ENCODE data around the gene NACA2.

NACA2 gene

DNA sequence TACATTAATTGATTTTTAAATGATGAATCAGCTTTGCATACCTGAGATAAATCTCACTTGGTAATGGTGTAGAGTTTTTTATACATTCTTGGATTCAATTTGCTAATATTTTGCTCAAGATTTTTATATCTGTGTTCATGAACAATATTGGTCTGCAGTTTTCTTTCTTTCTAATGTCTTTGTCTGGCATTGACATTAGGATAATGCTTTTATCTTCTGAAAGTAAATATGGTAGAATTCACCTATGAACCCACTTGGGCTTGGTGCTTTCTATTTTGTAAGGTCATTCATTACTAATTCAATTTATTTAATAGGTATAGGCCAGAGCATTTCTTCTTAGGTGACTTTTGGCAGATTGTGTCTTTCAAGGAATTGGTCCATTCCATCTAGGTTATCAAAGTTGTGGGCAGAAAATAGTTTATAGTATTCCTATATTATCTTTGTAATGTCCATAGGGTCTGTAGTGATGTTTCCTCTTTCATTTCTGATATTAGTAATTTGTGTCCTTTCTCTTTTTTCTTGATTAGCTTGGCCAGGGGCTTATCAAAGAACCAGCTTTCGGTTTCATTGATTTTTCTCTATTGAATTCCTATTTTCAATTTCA, 45.6 kb downstream of the NACA2 start:
- no peak for DNase-seq (ENCODE audit: low read depth)

DNA sequence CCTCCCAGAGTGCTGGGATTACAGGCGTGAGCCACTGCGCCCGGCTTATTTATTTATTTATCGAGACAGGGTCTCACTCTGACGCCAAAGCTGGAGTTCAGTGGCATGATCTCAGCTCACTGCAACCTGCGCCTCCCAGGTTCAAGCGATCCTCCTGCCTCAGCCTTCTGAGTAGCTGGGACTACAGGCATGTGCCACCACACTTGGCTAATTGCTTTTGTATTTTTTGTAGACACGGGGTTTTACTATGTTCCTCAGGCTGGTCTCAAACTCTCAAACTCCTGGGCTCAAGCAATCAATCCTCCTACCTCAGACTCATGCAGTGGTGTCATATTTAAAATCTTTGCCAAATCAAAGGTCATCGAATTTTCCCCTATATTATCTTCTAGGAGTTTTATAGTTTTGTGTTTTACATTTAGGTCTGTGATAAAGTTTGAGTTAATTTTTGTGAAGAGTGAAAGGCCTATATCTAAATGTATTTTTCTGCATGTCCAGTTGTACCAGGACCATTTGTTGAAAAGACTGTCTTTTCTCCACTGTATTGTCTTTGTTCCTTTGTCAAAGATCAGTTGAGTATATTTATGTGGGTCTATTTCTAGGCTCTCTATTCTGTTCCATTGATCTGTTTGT, 47.1 kb downstream of the NACA2 start:
- DNase-seq (ENCODE audit: low read depth), result no peak

DNA sequence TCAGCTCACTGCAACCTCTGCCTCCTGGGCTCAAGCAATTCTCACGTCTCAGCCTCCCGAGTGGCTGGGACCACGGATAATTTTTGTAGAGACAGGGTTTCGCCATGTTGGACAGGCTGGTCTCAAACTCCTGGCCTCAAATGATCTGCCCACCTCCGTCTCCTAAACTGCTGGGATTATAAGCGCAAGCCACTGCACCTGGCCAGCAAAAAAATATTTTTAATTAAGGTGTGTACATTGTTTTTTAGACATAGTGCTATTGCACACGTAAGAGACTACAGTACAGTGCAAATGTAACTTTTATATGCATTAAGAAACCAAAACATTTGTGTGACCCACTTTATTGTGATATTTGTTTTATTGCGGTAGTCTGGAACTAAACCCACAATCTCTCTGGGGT, 49.0 kb downstream of the NACA2 start:
- DNase-seq (ENCODE audit: low read depth), result no peak

DNA sequence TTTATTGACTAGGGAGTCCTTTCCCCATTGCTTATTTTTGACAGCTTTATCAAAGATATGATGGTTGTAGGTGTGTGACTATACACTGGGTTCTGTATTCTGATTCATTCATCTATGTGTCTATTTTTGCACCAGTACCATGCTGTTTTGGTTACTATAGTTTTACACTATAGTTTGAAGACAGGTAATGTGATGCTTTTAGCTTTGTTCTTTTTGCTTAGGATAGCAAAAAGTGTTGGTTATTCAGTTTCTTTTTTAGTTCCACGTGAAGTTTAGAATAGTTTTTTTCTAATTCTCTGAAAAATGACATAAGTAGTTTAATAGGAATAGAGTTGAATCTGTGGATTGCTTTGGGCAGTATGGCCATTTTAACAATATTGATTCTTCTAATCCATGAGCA, 50.1 kb downstream of the NACA2 start:
- DNase-seq (ENCODE audit: low read depth), result no peak

Data from stimulated activated CD8-positive, alpha-beta memory T cell treated with anti-CD3 and anti-CD28 coated beads, Interleukin-4, amount 100 ng/mL, for 24 hours (primary cell).